Measurements from ENCODE around the gene NAGK.
A peak's percentile ranks its signal among the peaks of the same experiment; 100 is the strongest.
"Not testable (repeated sequence)": the region's sequence is repeated elsewhere in the genome, so short reads cannot be mapped to it uniquely, and the experiment has no call there.

The NAGK gene

GRCh38 chr2:71082402-71083252 is 14.2 kb downstream of the NAGK start:
- DNase-seq (ENCODE audit: low read depth, low spot score): no peak
- CTCF ChIA-PET: interaction anchor here (1.4 to 2.1 kb wide), 3 partner anchors 12 to 18 kb away, joined by 4 to 7 read pairs (median 5); no protein-coding TSS in a partner anchor

DNA sequence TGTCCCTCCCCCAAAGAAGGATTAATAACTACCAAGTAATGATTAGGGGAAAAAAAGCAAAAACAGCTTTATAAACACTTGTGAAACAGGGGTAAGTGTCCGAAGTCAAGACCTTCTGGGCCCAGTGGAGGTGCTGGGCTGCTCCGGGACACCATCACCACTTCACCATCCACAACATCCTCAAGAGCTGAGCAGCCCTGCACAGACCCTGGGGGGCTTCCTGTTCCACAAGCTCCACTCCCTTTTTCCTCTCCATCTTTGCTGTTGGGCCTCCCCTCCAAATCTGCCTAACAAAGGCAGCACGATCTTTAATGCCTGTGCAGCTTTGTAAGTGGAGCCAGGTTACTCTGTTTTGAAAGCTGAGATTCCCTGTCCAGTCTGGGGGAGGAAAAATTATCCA is 14.8 kb downstream of the NAGK start:
- CTCF ChIA-PET: interaction anchor here (0.9 to 2.1 kb wide), 2 partner anchors 12 to 17 kb away, joined by 3 to 7 read pairs; no protein-coding TSS in a partner anchor
- H3K4me3 ChIP-seq (ENCODE audit: low read depth, low read length); DNase-seq (ENCODE audit: low read depth, low spot score); POLR2A ChIA-PET: not testable (repeated sequence)

More at GRCh38 chr2:71082402-71083252, 14.2 kb downstream of the NAGK start:
- H3K4me3 ChIP-seq (ENCODE audit: low read depth, low read length): no peak overlapping the region
- no peak for TF ChIP-seq CTCF (IDR thresholded peaks at IDR 0.05; ENCODE audit: insufficient read depth, low read length, missing control alignments)
- POLR2A ChIA-PET: no interaction called here

GRCh38 chr2:71083752-71084312 is 15.4 kb downstream of the NAGK start:
- POLR2A ChIA-PET; DNase-seq (ENCODE audit: low read depth, low spot score); H3K4me3 ChIP-seq (ENCODE audit: low read depth, low read length): not testable (repeated sequence)
- CTCF ChIA-PET: interaction anchor here (0.9 to 2.1 kb wide), 2 partner anchors 13 to 16 kb away, joined by 3 to 7 read pairs; no protein-coding TSS in a partner anchor

DNA sequence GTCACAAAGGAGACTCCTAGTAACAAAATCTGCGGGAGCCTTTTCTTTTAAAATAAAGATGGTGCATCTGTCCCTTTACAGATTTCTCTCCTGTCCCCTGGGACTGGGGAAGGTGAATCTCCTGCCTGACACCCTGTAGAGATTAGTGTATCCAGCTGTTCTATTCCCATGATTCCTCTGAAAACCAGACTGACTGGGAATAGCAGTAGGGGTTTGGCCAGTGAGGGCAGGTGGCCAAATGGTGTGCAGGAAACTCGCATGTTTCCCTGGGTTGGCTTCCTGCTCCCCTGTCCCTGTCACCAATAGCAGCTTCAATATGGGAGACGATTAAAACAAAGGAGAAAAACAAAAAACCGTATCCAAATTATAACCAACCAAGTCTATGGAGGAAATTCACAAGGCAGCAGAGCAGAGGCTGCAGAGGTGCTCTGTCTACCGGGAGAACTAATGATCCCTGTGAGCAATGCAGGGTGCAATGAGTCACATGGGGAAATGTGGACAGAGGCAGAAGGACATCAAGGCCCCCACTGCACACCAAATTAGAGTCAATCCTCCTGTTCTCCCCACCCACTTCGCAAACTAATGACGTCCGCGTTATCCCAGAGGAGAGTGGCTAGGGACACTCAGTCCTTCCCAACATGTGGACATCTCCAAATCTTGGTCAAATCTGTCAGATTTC is 17.0 kb downstream of the NAGK start:
- CTCF ChIA-PET; H3K4me3 ChIP-seq (ENCODE audit: low read depth, low read length); DNase-seq (ENCODE audit: low read depth, low spot score); POLR2A ChIA-PET: not testable (repeated sequence)

- H3K4me3 ChIP-seq (ENCODE audit: low read depth, low read length); POLR2A ChIA-PET; DNase-seq (ENCODE audit: low read depth, low spot score); CTCF ChIA-PET: not testable (repeated sequence)
These were observed 21.0 kb downstream of the NAGK start for GRCh38 chr2:71089475-71089874.

GRCh38 chr2:71091808-71092207 is 23.4 kb downstream of the NAGK start:
- not testable (repeated sequence) for DNase-seq (ENCODE audit: low read depth, low spot score); H3K4me3 ChIP-seq (ENCODE audit: low read depth, low read length)
- POLR2A ChIA-PET: interaction anchor here (0.8 kb wide), 1 partner anchor 38 kb away, joined by 3 read pairs; the partner anchor contains the start of gene MCEE
- CTCF ChIA-PET: interaction anchor here (1.6 to 2.1 kb wide), 2 partner anchors 8 to 11 kb away, joined by 4 to 20 read pairs; no protein-coding TSS in a partner anchor

DNA sequence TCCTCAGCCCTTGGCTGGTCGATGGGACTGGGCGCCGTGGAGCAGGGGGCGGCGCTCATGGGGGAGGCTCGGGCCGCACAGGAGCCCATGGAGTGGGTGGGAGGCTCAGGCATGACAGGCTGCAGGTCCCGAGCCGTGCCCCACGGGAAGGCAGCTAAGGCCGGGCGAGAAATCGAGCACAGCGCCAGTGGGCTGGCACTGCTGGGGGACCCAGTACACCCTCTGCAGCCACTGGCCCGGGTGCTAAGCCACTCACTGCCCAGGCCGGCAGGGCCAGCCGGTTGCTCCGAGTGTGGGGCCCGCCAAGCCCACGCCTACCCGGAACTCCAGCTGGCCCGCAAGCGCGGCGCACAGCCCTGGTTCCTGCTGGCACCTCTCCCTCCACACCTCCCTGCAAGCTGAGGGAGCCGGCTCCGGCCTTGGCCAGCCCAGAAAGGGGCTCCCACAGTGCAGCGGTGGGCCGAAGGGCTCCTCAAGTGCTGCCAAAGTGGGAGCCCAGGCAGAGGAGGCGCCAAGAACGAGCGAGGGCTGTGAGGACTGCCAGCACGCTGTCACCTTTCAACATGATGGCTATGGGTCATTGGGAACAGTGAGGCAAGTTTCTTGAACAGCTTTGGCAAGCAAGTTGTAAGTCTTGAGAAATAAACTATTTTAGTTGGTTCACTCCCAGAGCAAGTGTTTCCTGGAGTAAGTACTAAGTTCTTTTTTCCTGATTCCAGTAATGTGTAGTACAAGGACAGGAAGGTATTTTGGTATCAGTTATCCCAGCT is 24.2 kb downstream of the NAGK start:
- POLR2A ChIA-PET: interaction anchor here (0.7 to 0.8 kb wide), 2 partner anchors 15 to 37 kb away, joined by 3 read pairs; partner anchors contain the start of gene MCEE
- CTCF ChIA-PET: interaction anchor here (1.6 to 2.1 kb wide), 2 partner anchors 7 to 10 kb away, joined by 4 to 20 read pairs; no protein-coding TSS in a partner anchor
- not testable (repeated sequence) for H3K4me3 ChIP-seq (ENCODE audit: low read depth, low read length); DNase-seq (ENCODE audit: low read depth, low spot score)

DNA sequence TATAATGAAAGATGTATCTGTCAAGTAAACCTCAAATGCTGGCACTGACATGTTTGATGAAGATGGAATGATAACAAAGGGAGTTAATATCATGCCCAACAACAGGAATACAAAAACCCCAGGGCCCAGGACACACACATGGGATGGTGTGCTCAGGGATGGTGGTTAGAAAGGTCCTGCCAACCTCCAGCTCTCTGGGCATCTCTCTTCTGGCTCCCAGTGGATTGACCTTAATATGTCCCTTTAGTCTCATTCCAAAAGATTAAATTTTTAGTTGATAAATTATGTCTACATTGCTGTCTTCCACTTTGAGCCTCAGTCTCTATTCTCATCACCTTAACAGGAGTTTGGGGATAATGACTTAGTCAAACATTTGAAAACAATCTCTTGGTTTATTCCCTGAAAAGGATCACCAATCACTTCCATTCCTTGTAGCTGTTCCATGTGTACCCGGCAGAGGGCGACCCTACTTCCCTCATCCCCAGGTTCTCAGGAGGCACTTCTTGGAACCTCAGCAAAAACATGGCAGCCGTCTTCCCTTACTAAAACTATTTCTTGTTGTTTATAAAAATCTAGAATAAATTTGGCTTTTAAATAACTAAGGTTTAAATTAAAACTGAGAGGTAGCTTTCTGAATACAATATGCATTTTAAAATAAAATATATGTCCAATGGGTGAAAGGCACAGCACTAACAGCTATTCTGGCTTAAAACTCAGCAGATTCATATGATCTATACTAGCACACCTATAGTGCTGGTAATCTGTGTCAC is 31.9 kb downstream of the NAGK start:
- peak; percentile 77 for TF ChIP-seq CTCF (IDR thresholded peaks at IDR 0.05; ENCODE audit: insufficient read depth, low read length, missing control alignments)
- CTCF ChIA-PET: interaction anchor here (0.7 to 4.7 kb wide), 29 partner anchors 9 to 1374 kb away, joined by 3 to 48 read pairs (median 6); partner anchors contain the start of genes MCEE and NAGK
- DNase-seq (ENCODE audit: low read depth, low spot score): no peak
- no peak overlapping the region for H3K4me3 ChIP-seq (ENCODE audit: low read depth, low read length)
- POLR2A ChIA-PET: interaction anchor here (0.9 to 2.0 kb wide), 2 partner anchors 29 to 32 kb away, joined by 3 to 8 read pairs; partner anchors contain the start of genes MCEE and NAGK

Data from AG04449 (cell line).